Measurements from ENCODE around the gene ADAMTS13. TPM values are rescaled to one million over a fixed set of nuclear protein-coding genes. Genes with fewer than 3 reads are reported as not detected.
"Not testable (repeated sequence)": the region's sequence is repeated elsewhere in the genome, so short reads cannot be mapped to it uniquely, and the experiment has no call there.

The ADAMTS13 gene
- 1 to 10 TPM; 2.0 to 2.4 TPM for total RNA-seq

DNA sequence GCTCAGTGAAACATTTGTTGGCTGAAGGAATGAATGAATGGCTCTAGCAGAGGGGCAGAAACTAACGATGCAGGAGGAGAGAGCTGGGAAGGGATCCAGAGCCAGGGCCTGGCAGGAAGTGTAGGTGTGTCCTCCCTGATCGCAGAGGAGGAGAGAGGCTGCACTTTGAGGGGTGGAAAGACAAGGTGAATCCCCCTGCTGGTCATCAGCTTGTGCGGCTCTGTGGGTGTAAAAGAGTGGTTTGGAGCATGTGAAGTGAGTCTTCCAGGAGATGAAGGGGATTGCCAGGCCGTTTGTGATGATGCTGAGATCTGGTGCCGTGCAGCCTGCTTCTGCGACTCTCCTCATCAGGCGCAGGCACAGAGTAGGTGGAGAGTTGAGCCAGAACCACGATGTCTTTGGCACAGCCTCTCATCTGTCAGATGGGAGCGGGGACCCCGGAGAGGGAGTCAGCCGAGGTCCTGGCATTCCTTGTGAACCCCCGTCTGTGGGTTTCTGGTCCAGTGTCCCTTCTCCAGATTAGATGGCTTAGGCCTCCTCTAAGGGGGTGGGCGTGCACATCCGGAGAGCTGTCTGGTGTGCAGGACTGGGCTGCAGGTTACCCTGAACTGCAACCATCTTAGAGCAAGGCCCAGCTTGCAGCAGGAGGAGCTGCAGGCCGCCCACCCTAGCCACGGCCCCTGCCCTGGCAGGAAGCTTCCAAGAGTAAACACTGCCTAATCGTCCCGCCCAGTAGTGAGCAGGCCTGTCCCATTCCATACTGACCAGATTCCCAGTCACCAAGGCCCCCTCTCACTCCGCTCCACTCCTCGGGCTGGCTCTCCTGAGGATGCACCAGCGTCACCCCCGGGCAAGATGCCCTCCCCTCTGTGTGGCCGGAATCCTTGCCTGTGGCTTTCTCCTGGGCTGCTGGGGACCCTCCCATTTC lies at the start of gene ADAMTS13:
ADAMTS13 (plus strand) TSS at position 753 of the 928 bp plus-strand sequence; CDS start at position 830, 77 bp downstream.
- H3K4me1 ChIP-seq = peaks cover 0 to 15% of the 10 kb centered on the region in 2 donors
- no peak within 1 kb of the TSS for H3K27ac ChIP-seq
- H3K4me3 ChIP-seq = no peak within 1 kb of the TSS
- no peaks in the 10 kb centered on the region for H3K9me3 ChIP-seq
- no peaks in the 10 kb centered on the region for H3K36me3 ChIP-seq
- no peak for DNase-seq (ENCODE audit: low spot score)
- no peaks in the 10 kb centered on the region for H3K27me3 ChIP-seq
- TF ChIP-seq, protein P1, sequence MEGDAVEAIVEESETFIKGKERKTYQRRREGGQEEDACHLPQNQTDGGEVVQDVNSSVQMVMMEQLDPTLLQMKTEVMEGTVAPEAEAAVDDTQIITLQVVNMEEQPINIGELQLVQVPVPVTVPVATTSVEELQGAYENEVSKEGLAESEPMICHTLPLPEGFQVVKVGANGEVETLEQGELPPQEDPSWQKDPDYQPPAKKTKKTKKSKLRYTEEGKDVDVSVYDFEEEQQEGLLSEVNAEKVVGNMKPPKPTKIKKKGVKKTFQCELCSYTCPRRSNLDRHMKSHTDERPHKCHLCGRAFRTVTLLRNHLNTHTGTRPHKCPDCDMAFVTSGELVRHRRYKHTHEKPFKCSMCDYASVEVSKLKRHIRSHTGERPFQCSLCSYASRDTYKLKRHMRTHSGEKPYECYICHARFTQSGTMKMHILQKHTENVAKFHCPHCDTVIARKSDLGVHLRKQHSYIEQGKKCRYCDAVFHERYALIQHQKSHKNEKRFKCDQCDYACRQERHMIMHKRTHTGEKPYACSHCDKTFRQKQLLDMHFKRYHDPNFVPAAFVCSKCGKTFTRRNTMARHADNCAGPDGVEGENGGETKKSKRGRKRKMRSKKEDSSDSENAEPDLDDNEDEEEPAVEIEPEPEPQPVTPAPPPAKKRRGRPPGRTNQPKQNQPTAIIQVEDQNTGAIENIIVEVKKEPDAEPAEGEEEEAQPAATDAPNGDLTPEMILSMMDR (IDR thresholded peaks at IDR 0.05) = no peak

DNA sequence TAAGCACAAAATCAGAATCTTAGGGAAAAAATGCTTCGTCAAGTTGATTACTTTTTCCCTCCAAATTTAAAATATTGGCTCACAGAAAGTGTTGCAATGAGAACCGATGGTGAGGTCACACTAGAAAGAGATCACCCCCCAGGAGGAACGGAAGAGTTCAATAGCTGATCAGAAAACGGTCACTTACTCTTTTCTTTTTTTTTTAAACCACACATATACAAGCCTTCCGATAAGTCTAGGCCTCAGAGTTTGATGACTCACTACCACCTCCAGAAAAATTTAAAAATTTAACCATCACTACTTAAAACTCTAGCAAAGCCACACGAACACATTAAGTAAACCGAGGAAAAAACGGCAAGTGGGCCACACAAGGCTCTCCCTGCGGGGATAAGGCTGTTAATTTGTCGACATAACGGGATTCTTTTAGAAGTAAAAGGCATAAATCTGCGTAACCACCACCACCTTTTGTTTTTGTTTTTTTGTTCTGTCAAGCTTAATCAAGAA lies 47.5 kb upstream of the ADAMTS13 start:
- peak overlapping the region; percentile 98 to 99 for H3K4me3 ChIP-seq
- peaks cover 8% of the 10 kb centered on the region for H3K36me3 ChIP-seq
- DNase-seq (ENCODE audit: low spot score) = no peak
- H3K27ac ChIP-seq = peak overlapping the region; percentile 92
- H3K27me3 ChIP-seq = no peaks in the 10 kb centered on the region
- H3K4me1 ChIP-seq = peaks cover 0 to 56% of the 10 kb centered on the region in 2 donors
- no peaks in the 10 kb centered on the region for H3K9me3 ChIP-seq
- TF ChIP-seq, protein P1 (IDR thresholded peaks at IDR 0.05) = no peak

DNA sequence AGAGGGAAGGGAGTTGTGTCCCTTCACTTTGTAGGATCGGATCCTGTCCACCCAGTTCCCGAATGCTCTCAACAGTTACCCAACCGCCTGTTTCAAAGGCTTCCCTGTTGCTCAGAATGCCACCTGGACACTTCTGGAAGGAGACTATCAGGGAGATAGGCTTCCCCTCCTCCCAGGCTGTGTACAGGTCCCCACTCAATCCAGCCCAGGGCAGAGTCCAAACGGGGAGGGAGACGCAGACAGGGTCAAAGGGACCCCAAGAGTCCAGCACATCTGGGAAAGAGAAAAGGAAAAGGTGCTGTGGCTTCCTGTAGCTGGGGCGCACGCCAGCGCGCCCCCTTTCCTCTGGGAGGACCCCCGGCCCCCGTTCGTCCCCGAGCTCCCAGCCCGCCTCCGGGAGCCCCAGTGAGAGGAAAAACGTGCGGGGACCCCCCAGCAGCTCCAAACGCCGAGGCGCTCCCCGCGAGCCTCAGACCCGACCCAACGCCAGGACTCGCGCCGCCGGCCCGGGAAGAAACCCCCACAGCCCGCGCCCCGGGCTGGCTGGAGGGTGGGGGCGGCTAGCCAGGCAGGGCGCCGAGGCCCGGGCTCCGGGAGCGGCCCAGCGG lies 46.9 kb upstream of the ADAMTS13 start:
- H3K9me3 ChIP-seq = no peaks in the 10 kb centered on the region
- H3K36me3 ChIP-seq = peaks cover 8% of the 10 kb centered on the region
- peak overlapping the region; percentile 98 to 99 for H3K4me3 ChIP-seq
- no peak for DNase-seq (ENCODE audit: low spot score)
- H3K4me1 ChIP-seq = peaks cover 0 to 51% of the 10 kb centered on the region in 2 donors
- H3K27ac ChIP-seq = peak overlapping the region; percentile 92
- TF ChIP-seq, protein P1 (IDR thresholded peaks at IDR 0.05) = no peak
- no peaks in the 10 kb centered on the region for H3K27me3 ChIP-seq

DNA sequence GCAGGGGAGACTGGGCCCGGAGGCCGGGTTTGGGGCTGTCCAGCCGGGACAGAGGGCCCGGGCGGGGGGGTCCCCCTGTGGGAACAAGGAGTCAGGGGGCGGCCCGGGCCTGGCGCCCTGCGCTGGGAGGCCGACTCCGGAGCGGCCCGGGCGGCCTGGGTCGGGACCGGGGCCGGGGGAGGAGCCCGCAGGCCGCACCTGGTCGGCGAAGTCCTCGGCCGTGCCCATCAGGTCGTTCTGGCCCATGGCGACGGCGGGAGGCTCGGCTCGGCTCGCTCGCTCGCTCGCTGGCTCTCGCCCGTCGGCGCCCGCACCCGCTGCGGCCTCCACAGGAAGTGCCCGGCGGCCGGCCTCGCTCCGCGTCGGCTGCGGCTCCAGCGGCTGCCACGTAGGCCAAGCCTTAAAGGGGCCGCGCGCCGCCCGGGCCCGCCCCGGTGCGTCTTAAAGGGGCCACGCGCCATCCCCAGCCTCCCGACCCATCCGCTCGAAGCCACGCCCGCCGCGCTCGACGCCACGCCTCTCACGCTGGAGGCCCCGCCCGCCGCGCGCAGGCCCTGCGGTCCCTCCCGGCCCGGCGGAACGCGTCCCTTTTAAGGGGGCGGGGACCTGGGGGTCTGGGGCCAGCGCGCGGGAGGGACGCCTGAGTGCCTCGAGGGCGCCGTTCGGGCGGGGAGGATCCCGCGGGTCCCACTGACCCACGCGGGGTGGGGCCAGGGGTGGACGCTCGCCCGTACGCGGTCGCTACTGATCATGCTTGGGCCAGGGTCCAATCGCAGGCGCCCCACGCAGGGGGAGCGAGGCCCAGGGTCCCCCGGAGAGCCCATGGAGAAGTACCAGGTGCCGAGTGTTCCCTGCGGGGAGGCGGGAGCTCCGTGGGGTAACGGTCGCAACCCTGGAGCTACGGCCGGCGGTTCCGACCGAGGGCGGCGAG lies 46.2 kb upstream of the ADAMTS13 start, which contains the start of the genes STKLD1 and SURF4:
STKLD1 (plus strand) TSS at position 643 of the 931 bp plus-strand sequence; CDS start at position 751, 108 bp downstream.
SURF4 (minus strand) TSS at position 337 of the 931 bp plus-strand sequence; CDS start at position 246, 91 bp downstream.
- peak within 1 kb of the TSS; percentile 98 to 99 for H3K4me3 ChIP-seq
- H3K36me3 ChIP-seq = peaks cover 8% of the 10 kb centered on the region
- H3K27me3 ChIP-seq = no peaks in the 10 kb centered on the region
- TF ChIP-seq, protein P1 (IDR thresholded peaks at IDR 0.05) = no peak
- no peaks in the 10 kb centered on the region for H3K9me3 ChIP-seq
- peak; percentile 93 for DNase-seq (ENCODE audit: low spot score)
- H3K4me1 ChIP-seq = peaks cover 0 to 43% of the 10 kb centered on the region in 2 donors
- H3K27ac ChIP-seq = peak within 1 kb of the TSS; percentile 92

DNA sequence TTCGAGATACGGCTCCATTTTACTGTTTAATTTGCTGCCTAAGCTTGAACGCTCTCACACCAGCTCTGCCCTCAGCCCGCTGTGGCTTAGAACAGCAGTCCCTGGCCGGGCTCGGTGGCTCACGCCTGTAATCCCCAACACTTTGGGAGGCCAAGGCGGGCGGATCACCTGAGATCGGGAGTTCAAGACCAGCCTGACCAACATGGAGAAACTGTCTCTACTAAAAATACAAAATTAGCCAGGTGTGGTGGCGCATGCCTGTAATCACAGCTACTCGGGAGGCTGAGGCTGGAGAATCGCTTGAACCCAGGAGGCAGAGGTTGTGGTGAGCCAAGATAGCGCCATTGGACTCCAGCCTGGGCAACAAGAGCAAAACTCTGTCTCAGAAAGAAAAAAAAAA lies 44.9 kb upstream of the ADAMTS13 start:
- H3K9me3 ChIP-seq; H3K27me3 ChIP-seq; H3K4me3 ChIP-seq; H3K36me3 ChIP-seq; H3K27ac ChIP-seq; DNase-seq (ENCODE audit: low spot score): not testable (repeated sequence)
- H3K4me1 ChIP-seq = peaks cover 0 to 30% of the 10 kb centered on the region in 2 donors

Measured in right atrium auricular region (tissue), 2 donors.